GM21381 (cell line): Measurements from ENCODE around the gene DCAF17.
A peak's percentile ranks its signal among the peaks of the same experiment; 100 is the strongest.
"Not testable (repeated sequence)": the region's sequence is repeated elsewhere in the genome, so short reads cannot be mapped to it uniquely, and the experiment has no call there.

Experiments
- ATAC-seq: cut with Tn5 transposase; IDR thresholded peaks from one replicate; pipeline ENCODE4 v1.9.1; 2021; ENCODE audit warnings: mild to moderate bottlenecking, moderate library complexity; ENCODE audit not compliant: unreplicated experiment

Gene DCAF17

GRCh38 chr2:171451074-171451473, 17.0 kb downstream of the DCAF17 start:
- no peak for ATAC-seq

GRCh38 chr2:171452773-171453172, 18.7 kb downstream of the DCAF17 start:
- ATAC-seq = no peak

- ATAC-seq = no peak
Observed at GRCh38 chr2:171459498-171459897, 25.5 kb downstream of the DCAF17 start.

- no peak for ATAC-seq
Observed at GRCh38 chr2:171460537-171460936, 26.5 kb downstream of the DCAF17 start.

GRCh38 chr2:171469176-171469575, 35.1 kb downstream of the DCAF17 start:
- ATAC-seq = no peak

GRCh38 chr2:171470129-171470528, 36.1 kb downstream of the DCAF17 start:
- ATAC-seq = no peak

DNA sequence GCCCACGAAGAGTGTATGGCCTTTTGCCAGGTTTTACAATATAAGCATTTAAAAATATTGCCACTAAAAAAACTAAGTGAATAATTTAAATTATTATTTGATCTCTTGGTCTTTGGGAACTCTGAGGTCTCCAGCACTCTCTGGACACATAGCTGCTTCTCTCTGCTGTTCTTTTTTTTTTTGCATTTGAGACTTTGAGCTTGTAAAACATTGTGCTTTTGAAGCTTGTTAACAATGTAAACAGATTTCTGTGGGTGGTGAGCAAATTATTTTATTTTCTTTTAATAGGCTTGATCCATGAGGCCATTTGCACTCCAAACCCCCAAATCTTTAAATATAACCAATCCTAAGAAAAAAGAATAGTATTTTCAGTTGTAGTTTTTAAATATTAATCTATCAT, 42.0 kb downstream of the DCAF17 start:
- no peak for ATAC-seq

GRCh38 chr2:171478345-171478744, 44.3 kb downstream of the DCAF17 start:
- ATAC-seq = no peak

GRCh38 chr2:171479154-171479814, 45.3 kb downstream of the DCAF17 start:
- no peak for ATAC-seq

- no peak for ATAC-seq
Observed at GRCh38 chr2:171480908-171481307, 46.9 kb downstream of the DCAF17 start.

GRCh38 chr2:171482308-171482707, 48.3 kb downstream of the DCAF17 start:
- no peak for ATAC-seq

DNA sequence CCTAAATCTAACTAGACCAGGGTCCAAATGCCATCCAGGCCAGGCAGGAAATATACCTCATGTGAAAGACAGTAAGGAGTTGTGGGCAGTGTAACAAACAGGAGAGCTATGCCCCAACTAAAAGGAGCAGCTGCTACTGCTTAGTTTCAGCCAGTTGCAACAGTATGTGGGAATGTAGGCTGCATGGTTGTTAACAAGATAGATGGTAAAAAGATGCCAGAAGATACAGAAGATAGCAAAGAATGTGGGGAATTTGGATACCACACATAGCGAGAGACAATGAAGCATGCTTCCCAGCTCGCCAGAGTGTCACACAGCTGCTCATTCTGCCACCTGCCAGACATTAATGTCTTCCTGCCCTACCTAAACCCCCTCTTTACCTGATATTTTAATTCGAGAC, 48.9 kb downstream of the DCAF17 start:
- ATAC-seq = no peak

DNA sequence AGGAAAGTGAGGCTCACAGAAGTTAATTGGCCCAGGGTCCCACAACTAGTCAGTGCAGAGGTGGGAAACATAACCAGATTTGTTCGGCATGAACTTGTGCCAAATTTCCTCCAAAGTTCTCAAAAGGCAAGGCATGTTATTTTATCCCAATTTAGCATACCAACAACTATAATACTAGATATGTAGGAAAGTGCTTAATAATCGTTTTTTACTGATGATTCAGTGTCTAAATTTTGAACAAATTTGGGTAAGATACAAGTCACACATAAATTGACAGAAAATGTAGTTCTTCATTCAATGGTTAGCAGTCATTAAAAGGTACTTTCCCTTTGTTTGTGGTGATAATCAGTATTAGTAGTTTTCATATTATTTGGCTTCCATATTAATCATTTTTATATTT, 49.8 kb downstream of the DCAF17 start:
- no peak for ATAC-seq

DNA sequence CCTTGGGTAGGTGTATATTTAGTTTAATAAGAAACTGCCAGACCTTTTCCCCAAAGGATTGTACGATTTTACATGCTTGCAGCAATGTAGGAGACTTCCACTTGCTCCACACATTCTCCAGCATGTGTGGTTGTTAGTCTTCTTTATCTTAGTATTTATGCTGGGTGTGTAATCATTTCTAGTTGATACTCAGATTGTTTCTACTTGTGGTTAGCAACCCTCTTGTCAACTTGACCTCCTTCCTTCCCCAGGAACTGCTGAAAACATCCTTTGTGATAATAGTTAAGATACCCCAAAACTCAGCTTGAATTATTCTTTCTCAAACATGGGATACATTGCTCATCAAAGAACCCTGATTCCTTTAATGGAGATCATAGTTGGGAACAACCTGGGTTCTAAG, 51.1 kb downstream of the DCAF17 start:
- no peak for ATAC-seq

DNA sequence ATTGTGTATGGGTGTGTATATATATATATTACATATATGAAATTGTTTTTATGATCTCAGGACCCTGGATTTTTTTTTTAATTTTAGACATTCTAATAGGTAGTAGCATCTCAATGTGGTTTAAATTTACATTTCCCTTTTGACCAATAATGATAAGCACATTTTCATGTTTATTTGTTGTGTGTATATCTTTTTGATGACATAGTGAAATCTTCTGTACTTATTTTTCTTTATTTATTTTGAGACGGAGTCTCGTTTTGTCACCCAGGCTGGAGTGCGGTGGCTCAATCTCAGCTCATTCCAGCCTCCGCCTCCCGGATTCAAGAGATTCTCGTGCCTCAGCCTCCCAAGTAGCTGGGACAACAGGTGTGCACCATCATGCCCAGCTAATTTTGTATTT, 53.2 kb downstream of the DCAF17 start:
- ATAC-seq = no peak

GRCh38 chr2:171487803-171488259, 53.8 kb downstream of the DCAF17 start:
- ATAC-seq = no peak

GRCh38 chr2:171490577-171490976, 56.6 kb downstream of the DCAF17 start:
- no peak for ATAC-seq

DNA sequence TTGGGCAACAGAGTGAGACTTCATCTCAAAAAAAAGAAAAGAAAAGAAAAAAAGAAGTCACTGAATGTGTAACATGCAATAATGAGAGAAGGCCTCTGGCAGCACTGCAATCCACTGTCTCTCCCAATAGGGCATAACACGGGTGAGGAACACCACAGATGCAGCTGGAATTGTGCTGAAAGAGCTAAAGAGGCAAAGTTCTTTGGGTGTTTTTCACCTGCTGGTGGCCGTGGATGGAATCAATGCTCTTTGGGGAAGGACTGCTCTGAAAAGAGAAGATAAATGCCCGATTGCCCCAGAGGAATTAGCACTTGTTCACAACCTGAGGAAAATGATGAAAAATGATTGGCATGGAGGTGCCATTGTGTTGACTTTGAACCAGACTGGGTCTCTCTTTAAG, 57.3 kb downstream of the DCAF17 start:
- ATAC-seq = no peak

DNA sequence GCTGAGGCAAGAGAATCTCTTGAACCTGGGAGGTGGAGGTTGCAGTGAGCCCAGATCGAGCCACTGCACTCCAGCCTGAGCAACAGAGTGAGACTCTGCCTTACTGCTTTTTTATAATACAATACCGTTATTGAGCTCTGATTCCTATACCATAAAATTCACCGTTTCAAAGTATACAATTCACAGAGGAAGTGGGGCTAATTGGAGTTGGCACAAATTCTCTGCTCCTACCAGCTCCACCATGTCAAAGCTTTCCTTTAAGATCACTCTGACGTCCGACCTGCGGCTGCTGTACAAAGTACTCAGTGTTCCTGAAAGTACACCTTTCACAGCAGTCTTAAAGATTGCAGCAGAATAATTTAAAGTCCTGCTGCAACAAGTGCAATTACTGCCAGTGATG, 58.6 kb downstream of the DCAF17 start:
- ATAC-seq = no peak

- not testable (repeated sequence) for ATAC-seq
Observed at GRCh38 chr2:171497664-171498063, 63.6 kb downstream of the DCAF17 start.

GRCh38 chr2:171505374-171505773, 71.3 kb downstream of the DCAF17 start:
- ATAC-seq = no peak

- peak; percentile 60 for ATAC-seq
Observed at GRCh38 chr2:171509945-171510731, 76.1 kb downstream of the DCAF17 start.
